Measurements from ENCODE around the gene MDFIC2. TPM values are rescaled to one million over a fixed set of nuclear protein-coding genes. Genes with fewer than 3 reads are reported as not detected.

MDFIC2 gene
- total RNA-seq, 1 donor from 2014 or later: not detected

- H3K9me3 ChIP-seq (ENCODE audit: control insufficient read depth in 3 of 3, low read length in 3 of 3): no peaks in the 10 kb centered on the region
- no peaks in the 10 kb centered on the region for H3K36me3 ChIP-seq (ENCODE audit: control insufficient read depth in 3 of 3, insufficient read depth in 3 of 3, low read length in 3 of 3)
- H3K27ac ChIP-seq (ENCODE audit: low read depth, low read length): no peak overlapping the region
- H3K9ac ChIP-seq (ENCODE audit: low read depth in 1 of 3, low read length in 3 of 3): no peak overlapping the region
- H3K4me3 ChIP-seq (ENCODE audit: low read length in 3 of 3): no peak overlapping the region
- no peaks in the 10 kb centered on the region for H3K27me3 ChIP-seq (ENCODE audit: control insufficient read depth in 3 of 3, insufficient read depth in 3 of 3, low read length in 3 of 3)
- H3K4me1 ChIP-seq (ENCODE audit: control insufficient read depth in 3 of 3, insufficient read depth in 3 of 3, low read length in 3 of 3): no peaks in the 10 kb centered on the region
These were observed 48.2 kb downstream of the MDFIC2 start for GRCh38 chr3:70264122-70264780.

- Histone ChIP-seq H3K4me1 (ENCODE audit: control insufficient read depth in 3 of 3, insufficient read depth in 3 of 3, low read length in 3 of 3) (no peaks in the 10 kb centered on the region), H3K36me3 (ENCODE audit: control insufficient read depth in 3 of 3, insufficient read depth in 3 of 3, low read length in 3 of 3) (no peaks in the 10 kb centered on the region), H3K9ac (ENCODE audit: low read depth in 1 of 3, low read length in 3 of 3) (no peak overlapping the region), H3K27ac (ENCODE audit: low read depth, low read length) (no peak overlapping the region), H3K4me3 (ENCODE audit: low read length in 3 of 3) (no peak overlapping the region), H3K27me3 (ENCODE audit: control insufficient read depth in 3 of 3, insufficient read depth in 3 of 3, low read length in 3 of 3) (no peaks in the 10 kb centered on the region), H3K9me3 (ENCODE audit: control insufficient read depth in 3 of 3, low read length in 3 of 3) (no peaks in the 10 kb centered on the region)
These were observed 51.2 kb downstream of the MDFIC2 start for GRCh38 chr3:70261283-70261682.

GRCh38 chr3:70256566-70256965 lies 55.9 kb downstream of the MDFIC2 start:
- Histone ChIP-seq H3K9me3 (ENCODE audit: control insufficient read depth in 3 of 3, low read length in 3 of 3) (no peaks in the 10 kb centered on the region), H3K4me3 (ENCODE audit: low read length in 3 of 3) (no peak overlapping the region), H3K27me3 (ENCODE audit: control insufficient read depth in 3 of 3, insufficient read depth in 3 of 3, low read length in 3 of 3) (no peaks in the 10 kb centered on the region), H3K36me3 (ENCODE audit: control insufficient read depth in 3 of 3, insufficient read depth in 3 of 3, low read length in 3 of 3) (no peaks in the 10 kb centered on the region), H3K27ac (ENCODE audit: low read depth, low read length) (no peak overlapping the region), H3K9ac (ENCODE audit: low read depth in 1 of 3, low read length in 3 of 3) (no peak overlapping the region), H3K4me1 (ENCODE audit: control insufficient read depth in 3 of 3, insufficient read depth in 3 of 3, low read length in 3 of 3) (no peaks in the 10 kb centered on the region)

GRCh38 chr3:70250492-70250891 lies 61.9 kb downstream of the MDFIC2 start:
- Histone ChIP-seq H3K36me3 (ENCODE audit: control insufficient read depth in 3 of 3, insufficient read depth in 3 of 3, low read length in 3 of 3) (no peaks in the 10 kb centered on the region), H3K4me1 (ENCODE audit: control insufficient read depth in 3 of 3, insufficient read depth in 3 of 3, low read length in 3 of 3) (no peaks in the 10 kb centered on the region), H3K9ac (ENCODE audit: low read depth in 1 of 3, low read length in 3 of 3) (no peak overlapping the region), H3K9me3 (ENCODE audit: control insufficient read depth in 3 of 3, low read length in 3 of 3) (no peaks in the 10 kb centered on the region), H3K27ac (ENCODE audit: low read depth, low read length) (no peak overlapping the region), H3K4me3 (ENCODE audit: low read length in 3 of 3) (no peak overlapping the region), H3K27me3 (ENCODE audit: control insufficient read depth in 3 of 3, insufficient read depth in 3 of 3, low read length in 3 of 3) (no peaks in the 10 kb centered on the region)

- no peak overlapping the region for H3K27ac ChIP-seq (ENCODE audit: low read depth, low read length)
These were observed 62.8 kb downstream of the MDFIC2 start for GRCh38 chr3:70249509-70250160.

GRCh38 chr3:70248856-70249255 lies 63.6 kb downstream of the MDFIC2 start:
- Histone ChIP-seq H3K9ac (ENCODE audit: low read depth in 1 of 3, low read length in 3 of 3) (no peak overlapping the region), H3K27ac (ENCODE audit: low read depth, low read length) (no peak overlapping the region), H3K4me3 (ENCODE audit: low read length in 3 of 3) (no peak overlapping the region), H3K9me3 (ENCODE audit: control insufficient read depth in 3 of 3, low read length in 3 of 3) (no peaks in the 10 kb centered on the region), H3K4me1 (ENCODE audit: control insufficient read depth in 3 of 3, insufficient read depth in 3 of 3, low read length in 3 of 3) (no peaks in the 10 kb centered on the region), H3K27me3 (ENCODE audit: control insufficient read depth in 3 of 3, insufficient read depth in 3 of 3, low read length in 3 of 3) (no peaks in the 10 kb centered on the region), H3K36me3 (ENCODE audit: control insufficient read depth in 3 of 3, insufficient read depth in 3 of 3, low read length in 3 of 3) (no peaks in the 10 kb centered on the region)

More at GRCh38 chr3:70249509-70250160, 62.8 kb downstream of the MDFIC2 start:
- Histone ChIP-seq H3K27me3 (ENCODE audit: control insufficient read depth in 3 of 3, insufficient read depth in 3 of 3, low read length in 3 of 3) (no peaks in the 10 kb centered on the region), H3K9me3 (ENCODE audit: control insufficient read depth in 3 of 3, low read length in 3 of 3) (no peaks in the 10 kb centered on the region), H3K4me1 (ENCODE audit: control insufficient read depth in 3 of 3, insufficient read depth in 3 of 3, low read length in 3 of 3) (no peaks in the 10 kb centered on the region), H3K9ac (ENCODE audit: low read depth in 1 of 3, low read length in 3 of 3) (no peak overlapping the region), H3K4me3 (ENCODE audit: low read length in 3 of 3) (no peak overlapping the region), H3K36me3 (ENCODE audit: control insufficient read depth in 3 of 3, insufficient read depth in 3 of 3, low read length in 3 of 3) (no peaks in the 10 kb centered on the region)

- H3K27me3 ChIP-seq (ENCODE audit: control insufficient read depth in 3 of 3, insufficient read depth in 3 of 3, low read length in 3 of 3): no peaks in the 10 kb centered on the region
- no peak overlapping the region for H3K27ac ChIP-seq (ENCODE audit: low read depth, low read length)
- H3K9ac ChIP-seq (ENCODE audit: low read depth in 1 of 3, low read length in 3 of 3): no peak overlapping the region
- H3K4me1 ChIP-seq (ENCODE audit: control insufficient read depth in 3 of 3, insufficient read depth in 3 of 3, low read length in 3 of 3): no peaks in the 10 kb centered on the region
- no peak overlapping the region for H3K4me3 ChIP-seq (ENCODE audit: low read length in 3 of 3)
- no peaks in the 10 kb centered on the region for H3K9me3 ChIP-seq (ENCODE audit: control insufficient read depth in 3 of 3, low read length in 3 of 3)
- no peaks in the 10 kb centered on the region for H3K36me3 ChIP-seq (ENCODE audit: control insufficient read depth in 3 of 3, insufficient read depth in 3 of 3, low read length in 3 of 3)
These were observed 64.5 kb downstream of the MDFIC2 start for GRCh38 chr3:70247955-70248354.

- Histone ChIP-seq H3K27me3 (ENCODE audit: control insufficient read depth in 3 of 3, insufficient read depth in 3 of 3, low read length in 3 of 3) (no peaks in the 10 kb centered on the region), H3K9me3 (ENCODE audit: control insufficient read depth in 3 of 3, low read length in 3 of 3) (no peaks in the 10 kb centered on the region), H3K9ac (ENCODE audit: low read depth in 1 of 3, low read length in 3 of 3) (no peak overlapping the region), H3K4me3 (ENCODE audit: low read length in 3 of 3) (no peak overlapping the region), H3K27ac (ENCODE audit: low read depth, low read length) (no peak overlapping the region), H3K4me1 (ENCODE audit: control insufficient read depth in 3 of 3, insufficient read depth in 3 of 3, low read length in 3 of 3) (no peaks in the 10 kb centered on the region), H3K36me3 (ENCODE audit: control insufficient read depth in 3 of 3, insufficient read depth in 3 of 3, low read length in 3 of 3) (no peaks in the 10 kb centered on the region)
These were observed 66.5 kb downstream of the MDFIC2 start for GRCh38 chr3:70245746-70246525.

- Histone ChIP-seq H3K4me3 (ENCODE audit: low read length in 3 of 3) (no peak overlapping the region), H3K9ac (ENCODE audit: low read depth in 1 of 3, low read length in 3 of 3) (no peak overlapping the region), H3K36me3 (ENCODE audit: control insufficient read depth in 3 of 3, insufficient read depth in 3 of 3, low read length in 3 of 3) (no peaks in the 10 kb centered on the region), H3K27ac (ENCODE audit: low read depth, low read length) (no peak overlapping the region), H3K9me3 (ENCODE audit: control insufficient read depth in 3 of 3, low read length in 3 of 3) (no peaks in the 10 kb centered on the region), H3K4me1 (ENCODE audit: control insufficient read depth in 3 of 3, insufficient read depth in 3 of 3, low read length in 3 of 3) (no peaks in the 10 kb centered on the region), H3K27me3 (ENCODE audit: control insufficient read depth in 3 of 3, insufficient read depth in 3 of 3, low read length in 3 of 3) (no peaks in the 10 kb centered on the region)
These were observed 68.0 kb downstream of the MDFIC2 start for GRCh38 chr3:70244422-70244821.

- Histone ChIP-seq H3K27me3 (ENCODE audit: control insufficient read depth in 3 of 3, insufficient read depth in 3 of 3, low read length in 3 of 3) (no peaks in the 10 kb centered on the region), H3K9me3 (ENCODE audit: control insufficient read depth in 3 of 3, low read length in 3 of 3) (no peaks in the 10 kb centered on the region), H3K4me3 (ENCODE audit: low read length in 3 of 3) (no peak overlapping the region), H3K36me3 (ENCODE audit: control insufficient read depth in 3 of 3, insufficient read depth in 3 of 3, low read length in 3 of 3) (no peaks in the 10 kb centered on the region), H3K27ac (ENCODE audit: low read depth, low read length) (no peak overlapping the region), H3K9ac (ENCODE audit: low read depth in 1 of 3, low read length in 3 of 3) (no peak overlapping the region), H3K4me1 (ENCODE audit: control insufficient read depth in 3 of 3, insufficient read depth in 3 of 3, low read length in 3 of 3) (no peaks in the 10 kb centered on the region)
These were observed 70.0 kb downstream of the MDFIC2 start for GRCh38 chr3:70242297-70242882.
